Measurements from ENCODE around the gene RFX1.

GRCh38 chr19:13966684-13967128, 39.4 kb downstream of the RFX1 start:
- TF ChIP-seq TRIM28 (IDR thresholded peaks at IDR 0.05) (no peak), ZNF121 (CRISPR knock-in tag; conservative IDR thresholded peaks at IDR 0.05) (no peak), NCOR1 (IDR thresholded peaks at IDR 0.05) (no peak), KDM1A (IDR thresholded peaks at IDR 0.05) (no peak), MYNN (IDR thresholded peaks at IDR 0.05) (no peak), MYNN (CRISPR knock-in tag; IDR thresholded peaks at IDR 0.05) (no peak)
- TF ChIP-seq, protein P1, sequence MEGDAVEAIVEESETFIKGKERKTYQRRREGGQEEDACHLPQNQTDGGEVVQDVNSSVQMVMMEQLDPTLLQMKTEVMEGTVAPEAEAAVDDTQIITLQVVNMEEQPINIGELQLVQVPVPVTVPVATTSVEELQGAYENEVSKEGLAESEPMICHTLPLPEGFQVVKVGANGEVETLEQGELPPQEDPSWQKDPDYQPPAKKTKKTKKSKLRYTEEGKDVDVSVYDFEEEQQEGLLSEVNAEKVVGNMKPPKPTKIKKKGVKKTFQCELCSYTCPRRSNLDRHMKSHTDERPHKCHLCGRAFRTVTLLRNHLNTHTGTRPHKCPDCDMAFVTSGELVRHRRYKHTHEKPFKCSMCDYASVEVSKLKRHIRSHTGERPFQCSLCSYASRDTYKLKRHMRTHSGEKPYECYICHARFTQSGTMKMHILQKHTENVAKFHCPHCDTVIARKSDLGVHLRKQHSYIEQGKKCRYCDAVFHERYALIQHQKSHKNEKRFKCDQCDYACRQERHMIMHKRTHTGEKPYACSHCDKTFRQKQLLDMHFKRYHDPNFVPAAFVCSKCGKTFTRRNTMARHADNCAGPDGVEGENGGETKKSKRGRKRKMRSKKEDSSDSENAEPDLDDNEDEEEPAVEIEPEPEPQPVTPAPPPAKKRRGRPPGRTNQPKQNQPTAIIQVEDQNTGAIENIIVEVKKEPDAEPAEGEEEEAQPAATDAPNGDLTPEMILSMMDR (IDR thresholded peaks at IDR 0.05 in 2 of 3, conservative IDR thresholded peaks at IDR 0.05 in 1 of 3; ENCODE audit: insufficient read depth in 2 of 3, low read depth in 1 of 3, low read length in 3 of 3): no peak
